NCI-H69 (cell line): ENCODE measurements around the gene KCND3.

ENCODE experiments used
- DNase-seq: peaks from one replicate; lab custom pipeline; 2025; lab: John Stamatoyannopoulos, UW

KCND3 gene

GRCh38 chr1:111739925-111740765 lies 249.3 kb downstream of the KCND3 start:
- DNase-seq, result peak; percentile 80

- DNase-seq, result peak; percentile 94
Observed at GRCh38 chr1:111739194-111739924, 250.1 kb downstream of the KCND3 start, which contains the start of gene INKA2. Gene INKA2 (minus strand): TSS chr1:111739395. CDS start chr1:111739242, 153 bp downstream.

- peak; percentile 88 for DNase-seq
Observed at GRCh38 chr1:111738436-111739193, 250.9 kb downstream of the KCND3 start.

GRCh38 chr1:111738133-111738435 lies 251.4 kb downstream of the KCND3 start:
- DNase-seq, result no peak

- DNase-seq, result peak; percentile 21
Observed at GRCh38 chr1:111737216-111738132, 252.0 kb downstream of the KCND3 start.

GRCh38 chr1:111736548-111737215 lies 252.8 kb downstream of the KCND3 start:
- peak; percentile 81 for DNase-seq

- peak; percentile 86 for DNase-seq
Observed at GRCh38 chr1:111735858-111736544, 253.5 kb downstream of the KCND3 start.

- DNase-seq, result no peak
Observed at GRCh38 chr1:111735321-111735720, 254.1 kb downstream of the KCND3 start.

- DNase-seq, result no peak
Observed at GRCh38 chr1:111734856-111735255, 254.6 kb downstream of the KCND3 start.

- no peak for DNase-seq
Observed at GRCh38 chr1:111734426-111734825, 255.0 kb downstream of the KCND3 start.

- no peak for DNase-seq
Observed at GRCh38 chr1:111733992-111734341, 255.5 kb downstream of the KCND3 start.

- DNase-seq, result peak; percentile 30
Observed at GRCh38 chr1:111733183-111733991, 256.1 kb downstream of the KCND3 start.

GRCh38 chr1:111732718-111733117 lies 256.8 kb downstream of the KCND3 start:
- DNase-seq, result no peak

- DNase-seq, result no peak
Observed at GRCh38 chr1:111731956-111732355, 257.5 kb downstream of the KCND3 start.

- DNase-seq, result no peak
Observed at GRCh38 chr1:111730706-111731105, 258.8 kb downstream of the KCND3 start.

GRCh38 chr1:111729946-111730681 lies 259.4 kb downstream of the KCND3 start:
- no peak for DNase-seq

- peak; percentile 20 for DNase-seq
Observed at GRCh38 chr1:111729271-111729921, 260.1 kb downstream of the KCND3 start.

GRCh38 chr1:111727056-111727455 lies 262.4 kb downstream of the KCND3 start:
- DNase-seq, result no peak
